ENCODE results near the gene RYR3. TPM values are rescaled to one million over a fixed set of nuclear protein-coding genes. Genes with fewer than 3 reads are reported as not detected.

RYR3 gene
- total and polyA plus RNA-seq, 2 donors (not counting 1 experiment from before 2014, with no cell fraction given): 0.17 TPM; not detected in 1

DNA sequence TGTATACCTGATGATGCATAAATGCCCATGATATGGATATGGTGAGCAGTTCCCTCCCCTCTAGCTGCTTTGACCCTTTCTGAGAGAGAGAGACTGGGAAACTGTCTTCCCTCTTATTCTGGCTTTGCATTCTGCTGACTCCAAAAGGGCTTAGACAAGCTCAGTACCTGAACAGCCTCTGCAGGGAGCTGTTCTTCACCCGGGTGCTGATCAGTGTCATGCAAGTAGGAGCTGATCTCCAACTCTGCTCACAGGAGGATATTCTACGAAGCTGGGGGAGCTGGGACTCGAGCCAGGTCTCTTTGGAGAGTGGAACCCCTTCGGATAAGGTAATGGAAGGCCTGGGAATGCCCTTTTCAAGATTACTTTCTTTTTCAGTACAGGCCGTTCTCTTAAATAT, 237.1 kb downstream of the RYR3 start:
- peak; percentile 45 to 46 for DNase-seq (ENCODE audit: low read depth in 2 of 2)
- no peaks in the 10 kb centered on the region for H3K79me2 ChIP-seq (ENCODE audit: control insufficient read depth, insufficient read depth, low read length)
- H3K9ac ChIP-seq (ENCODE audit: insufficient read depth, low read length): no peak overlapping the region
- TF ChIP-seq EZH2 (IDR thresholded peaks at IDR 0.05; ENCODE audit: low read length, missing control alignments): no peak
- no peak for TF ChIP-seq CTCF (conservative IDR thresholded peaks at IDR 0.05 in 1 of 2, IDR thresholded peaks at IDR 0.05 in 1 of 2; ENCODE audit: low read depth in 1 of 2, low read length in 2 of 2)
- no peak overlapping the region for H3K4me2 ChIP-seq (ENCODE audit: extremely low read depth, insufficient read depth, low read length)
- H3K36me3 ChIP-seq (ENCODE audit: control insufficient read depth, insufficient read depth, low read length): no peaks in the 10 kb centered on the region
- H4K20me1 ChIP-seq (ENCODE audit: control insufficient read depth, extremely low read depth, insufficient read depth, low read length): no peaks in the 10 kb centered on the region
- no peaks in the 10 kb centered on the region for H3K4me1 ChIP-seq (ENCODE audit: control insufficient read depth, extremely low read depth, insufficient read depth, low read length)
- no peak overlapping the region for H2AFZ ChIP-seq (ENCODE audit: low read length)
- H3K27ac ChIP-seq (ENCODE audit: insufficient read depth, low read length): no peak overlapping the region
- H3K9me3 ChIP-seq (ENCODE audit: control insufficient read depth, insufficient read depth, low read depth, low read length): no peaks in the 10 kb centered on the region
- no peak overlapping the region for H3K4me3 ChIP-seq (replicated peaks in 1 of 4; ENCODE audit: control extremely low read depth in 1 of 4, insufficient read depth in 1 of 4, low read depth in 3 of 4, low read length in 4 of 4)
- no peaks in the 10 kb centered on the region for H3K27me3 ChIP-seq (ENCODE audit: control insufficient read depth, insufficient read depth, low read length)

- H3K27ac ChIP-seq (ENCODE audit: insufficient read depth, low read length): no peak overlapping the region
- H3K9me3 ChIP-seq (ENCODE audit: control insufficient read depth, insufficient read depth, low read depth, low read length): no peaks in the 10 kb centered on the region
- no peaks in the 10 kb centered on the region for H3K4me1 ChIP-seq (ENCODE audit: control insufficient read depth, extremely low read depth, insufficient read depth, low read length)
- H3K9ac ChIP-seq (ENCODE audit: insufficient read depth, low read length): no peak overlapping the region
- no peak overlapping the region for H3K4me3 ChIP-seq (replicated peaks in 1 of 4; ENCODE audit: control extremely low read depth in 1 of 4, insufficient read depth in 1 of 4, low read depth in 3 of 4, low read length in 4 of 4)
- H3K36me3 ChIP-seq (ENCODE audit: control insufficient read depth, insufficient read depth, low read length): no peaks in the 10 kb centered on the region
- no peaks in the 10 kb centered on the region for H3K79me2 ChIP-seq (ENCODE audit: control insufficient read depth, insufficient read depth, low read length)
- no peak for TF ChIP-seq EZH2 (IDR thresholded peaks at IDR 0.05; ENCODE audit: low read length, missing control alignments)
- TF ChIP-seq CTCF (conservative IDR thresholded peaks at IDR 0.05 in 1 of 2, IDR thresholded peaks at IDR 0.05 in 1 of 2; ENCODE audit: low read depth in 1 of 2, low read length in 2 of 2): no peak
- no peak overlapping the region for H2AFZ ChIP-seq (ENCODE audit: low read length)
- no peaks in the 10 kb centered on the region for H4K20me1 ChIP-seq (ENCODE audit: control insufficient read depth, extremely low read depth, insufficient read depth, low read length)
- H3K27me3 ChIP-seq (ENCODE audit: control insufficient read depth, insufficient read depth, low read length): no peaks in the 10 kb centered on the region
- DNase-seq (ENCODE audit: low read depth in 2 of 2): no peak
- H3K4me2 ChIP-seq (ENCODE audit: extremely low read depth, insufficient read depth, low read length): no peak overlapping the region
Measured at GRCh38 chr15:33551860-33552259, 241.1 kb downstream of the RYR3 start.

GRCh38 chr15:33553157-33553556, 242.4 kb downstream of the RYR3 start:
- H4K20me1 ChIP-seq (ENCODE audit: control insufficient read depth, extremely low read depth, insufficient read depth, low read length): no peaks in the 10 kb centered on the region
- no peaks in the 10 kb centered on the region for H3K9me3 ChIP-seq (ENCODE audit: control insufficient read depth, insufficient read depth, low read depth, low read length)
- no peaks in the 10 kb centered on the region for H3K36me3 ChIP-seq (ENCODE audit: control insufficient read depth, insufficient read depth, low read length)
- H3K27me3 ChIP-seq (ENCODE audit: control insufficient read depth, insufficient read depth, low read length): no peaks in the 10 kb centered on the region
- no peak overlapping the region for H3K4me2 ChIP-seq (ENCODE audit: extremely low read depth, insufficient read depth, low read length)
- DNase-seq (ENCODE audit: low read depth in 2 of 2): no peak
- no peak overlapping the region for H3K4me3 ChIP-seq (replicated peaks in 1 of 4; ENCODE audit: control extremely low read depth in 1 of 4, insufficient read depth in 1 of 4, low read depth in 3 of 4, low read length in 4 of 4)
- no peak overlapping the region for H3K27ac ChIP-seq (ENCODE audit: insufficient read depth, low read length)
- H3K79me2 ChIP-seq (ENCODE audit: control insufficient read depth, insufficient read depth, low read length): no peaks in the 10 kb centered on the region
- H3K9ac ChIP-seq (ENCODE audit: insufficient read depth, low read length): no peak overlapping the region
- TF ChIP-seq EZH2 (IDR thresholded peaks at IDR 0.05; ENCODE audit: low read length, missing control alignments): no peak
- no peak for TF ChIP-seq CTCF (conservative IDR thresholded peaks at IDR 0.05 in 1 of 2, IDR thresholded peaks at IDR 0.05 in 1 of 2; ENCODE audit: low read depth in 1 of 2, low read length in 2 of 2)
- no peak overlapping the region for H2AFZ ChIP-seq (ENCODE audit: low read length)
- H3K4me1 ChIP-seq (ENCODE audit: control insufficient read depth, extremely low read depth, insufficient read depth, low read length): no peaks in the 10 kb centered on the region
